22Rv1 (cell line): Measurements from ENCODE around the gene ABI3BP.

ENCODE experiments used
- H3K27ac ChIP-seq: fragments of 450-650 bp; 2 replicates; pipeline ENCODE4 v1.5.1; 2017
- CTCF ChIP-seq: fragments of 450-650 bp; IDR thresholded peaks from 2 replicates; pipeline ENCODE4 v1.5.1; 2017; ENCODE audit warnings: mild to moderate bottlenecking
- ZFX ChIP-seq: fragments of 450-650 bp; IDR thresholded peaks from 2 replicates; pipeline ENCODE4 v1.6.1; 2017; ENCODE audit warnings: antibody characterized with exemption, borderline replicate concordance

The ABI3BP gene

GRCh38 chr3:100912976-100913545 lies 80.2 kb downstream of the ABI3BP start:
- TF ChIP-seq ZFX, result no peak
- no peak for TF ChIP-seq CTCF
- no peak overlapping the region for H3K27ac ChIP-seq

GRCh38 chr3:100912571-100912970 lies 80.7 kb downstream of the ABI3BP start:
- TF ChIP-seq CTCF (no peak), ZFX (no peak)
- no peak overlapping the region for H3K27ac ChIP-seq

- TF ChIP-seq ZFX, result no peak
- no peak for TF ChIP-seq CTCF
- H3K27ac ChIP-seq, result no peak overlapping the region
These were observed 81.3 kb downstream of the ABI3BP start for GRCh38 chr3:100911956-100912355.

GRCh38 chr3:100910986-100911385 lies 82.2 kb downstream of the ABI3BP start:
- no peak overlapping the region for H3K27ac ChIP-seq
- TF ChIP-seq CTCF, result no peak
- TF ChIP-seq ZFX, result no peak

GRCh38 chr3:100902572-100902971 lies 90.6 kb downstream of the ABI3BP start:
- no peak overlapping the region for H3K27ac ChIP-seq
- no peak for TF ChIP-seq ZFX
- TF ChIP-seq CTCF, result no peak

- H3K27ac ChIP-seq, result no peak overlapping the region
- no peak for TF ChIP-seq CTCF
- no peak for TF ChIP-seq ZFX
These were observed 92.4 kb downstream of the ABI3BP start for GRCh38 chr3:100900671-100901335.

- TF ChIP-seq CTCF, result no peak
- no peak for TF ChIP-seq ZFX
- H3K27ac ChIP-seq, result no peak overlapping the region
These were observed 93.7 kb downstream of the ABI3BP start for GRCh38 chr3:100899440-100900091.
